Keratinocyte (primary cell): ENCODE results near the gene NPFFR1. TPM values are rescaled to one million over a fixed set of nuclear protein-coding genes. Genes with fewer than 3 reads are reported as not detected.

Source experiments
- DNase-seq: peaks from one replicate; pipeline ENCODE4 v3.0.0-alpha.2; 2011; ENCODE audit warnings: low read depth, missing footprints, low spot score
- FAIRE-seq: peaks from 2 replicates; lab custom pipeline; 2011; peaks lifted over from hg19 to GRCh38; lab: Jason Lieb, UNC
- H2AFZ ChIP-seq: 2 replicates; pipeline ENCODE4 v1.6.0; 2012; ENCODE audit warnings: low read length, control low read depth, inconsistent platforms; ENCODE audit not compliant: control insufficient read depth
- H3K27ac ChIP-seq: 2 replicates; pipeline ENCODE4 v1.5.1; 2011; ENCODE audit warnings: low read length; ENCODE audit not compliant: control insufficient read depth, insufficient read depth
- H3K27me3 ChIP-seq: 3 replicates; pipeline ENCODE4 v1.6.0; 2011; ENCODE audit warnings: low read length; ENCODE audit not compliant: control insufficient read depth, insufficient read depth; ENCODE audit errors: extremely low read depth
- H3K36me3 ChIP-seq, 2 experiments: 2 replicates in 1 of 2; 3 replicates in 1 of 2; pipeline ENCODE4 v1.5.1; 2011; ENCODE audit warnings: low read length in 2 of 2, mild to moderate bottlenecking in 1 of 2; ENCODE audit not compliant: control insufficient read depth in 2 of 2, insufficient read depth in 2 of 2; ENCODE audit errors: extremely low read depth in 1 of 2
- H3K4me1 ChIP-seq: 3 replicates; pipeline ENCODE4 v1.5.1; 2011; ENCODE audit warnings: low read length; ENCODE audit not compliant: control insufficient read depth, insufficient read depth; ENCODE audit errors: extremely low read depth
- H3K4me2 ChIP-seq: 3 replicates; pipeline ENCODE4 v1.6.0; 2011; ENCODE audit warnings: low read depth, low read length; ENCODE audit not compliant: control insufficient read depth, insufficient read depth; ENCODE audit errors: extremely low read depth
- H3K4me3 ChIP-seq, 3 experiments: fragments of 200-600 bp in 1 of 3; sonication (generic) in 1 of 3; 2 replicates in 2 of 3; 3 replicates in 1 of 3; pipeline ENCODE4 v1.5.1; 2011 to 2016; ENCODE audit warnings: low read length in 3 of 3, mild to moderate bottlenecking in 3 of 3, control low read depth in 2 of 3, inconsistent platforms in 1 of 3, low read depth in 1 of 3, mixed read lengths in 1 of 3, mixed run types in 1 of 3, moderate library complexity in 1 of 3; ENCODE audit not compliant: control insufficient read depth in 2 of 3, insufficient read depth in 2 of 3; ENCODE audit errors: extremely low read depth in 1 of 3
- H3K79me2 ChIP-seq: 2 replicates; pipeline ENCODE4 v1.6.0; 2012; ENCODE audit warnings: low read length; ENCODE audit not compliant: control insufficient read depth, insufficient read depth
- H3K9ac ChIP-seq: 3 replicates; pipeline ENCODE4 v1.6.0; 2011; ENCODE audit warnings: low read length; ENCODE audit not compliant: control insufficient read depth, insufficient read depth; ENCODE audit errors: extremely low read depth
- H3K9me1 ChIP-seq: 3 replicates; pipeline ENCODE4 v1.6.0; 2011; ENCODE audit warnings: low read length; ENCODE audit not compliant: control insufficient read depth, insufficient read depth; ENCODE audit errors: extremely low read depth
- H3K9me3 ChIP-seq: 2 replicates; pipeline ENCODE4 v1.5.1; 2012; ENCODE audit warnings: low read depth, low read length; ENCODE audit not compliant: control insufficient read depth
- H4K20me1 ChIP-seq: 3 replicates; pipeline ENCODE4 v1.6.0; 2011; ENCODE audit warnings: low read length; ENCODE audit not compliant: control insufficient read depth, insufficient read depth; ENCODE audit errors: extremely low read depth
- EZH2 ChIP-seq: IDR thresholded peaks from one replicate; pipeline ENCODE4 v1.6.1; 2012; ENCODE audit warnings: inconsistent platforms, mild to moderate bottlenecking, low read length, moderate library complexity
- dilution Hi-C: fragments of 300-500 bp; cut with MboI; formaldehyde crosslinking; loops from one replicate; pipeline ENCODE4 v1.7.0; 2020; ENCODE audit warnings: low sequenced_read_pairs; ENCODE audit not compliant: extremely low pct_ligation_motif_present
- polyA plus RNA-seq, 5 experiments: library from polyadenylated mRNA; depleted of rRNA in 3 of 5; stranded (reverse) in 3 of 5; stranded (forward) in 1 of 5; unstranded in 1 of 5; fragments of >200 nt; gene quantifications; 1 replicate in 1 of 5; 2 replicates in 3 of 5; 3 replicates in 1 of 5; pipeline versions ENCODE4 v1.2.1 to v1.2.3, GENCODE V29; 2011 to 2012; ENCODE audit warnings: missing spikeins in 2 of 5, low read depth in 1 of 5, low replicate concordance in 1 of 5
- TF ChIP-seq, protein P1 (sequence below), 3 experiments: IDR thresholded peaks in 1 of 3; conservative IDR thresholded peaks in 1 of 3; optimal IDR thresholded peaks in 1 of 3; 2 replicates in 2 of 3; 3 replicates in 1 of 3; pipeline versions ENCODE3 to v1.5.1; 2011; ENCODE audit warnings: low read length in 3 of 3, mild to moderate bottlenecking in 3 of 3, moderate library complexity in 2 of 3, control low read depth in 1 of 3, inconsistent platforms in 1 of 3; ENCODE audit not compliant: insufficient read depth in 2 of 3; ENCODE audit errors: extremely low read depth in 1 of 3

Gene NPFFR1
- polyA plus RNA-seq, 1 donor (not counting 4 experiments of a cell fraction or from before 2014, with no cell fraction given): not detected

DNA sequence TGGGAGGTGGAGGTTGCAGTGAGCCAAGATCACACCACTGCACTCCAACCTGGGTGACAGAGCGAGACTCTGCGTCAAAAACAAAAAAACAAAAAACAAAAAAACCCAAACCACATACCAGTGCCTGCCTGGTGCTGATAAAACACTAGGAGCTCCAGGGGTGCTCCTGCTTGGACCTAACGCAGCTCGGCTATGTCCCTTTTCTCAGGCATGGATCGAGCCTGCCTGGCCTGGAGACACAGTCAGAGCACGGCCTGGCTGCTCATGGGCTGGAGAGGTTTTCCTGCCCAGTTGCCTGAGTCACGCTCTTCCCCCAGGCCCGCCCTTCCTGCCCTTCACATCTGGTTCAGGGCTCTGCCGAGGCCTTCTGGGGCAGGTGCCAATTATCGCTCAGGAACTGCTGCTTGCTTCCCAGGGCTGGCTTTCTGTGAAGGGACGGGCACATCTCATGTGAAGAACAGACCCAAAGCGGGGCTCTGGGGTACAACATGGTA, 12.6 kb upstream of the NPFFR1 start:
- Histone ChIP-seq H3K9me3 (no peaks in the 10 kb centered on the region), H3K79me2 (no peaks in the 10 kb centered on the region), H3K4me2 (peak overlapping the region; percentile 49), H3K27me3 (no peaks in the 10 kb centered on the region), H3K4me3 (no peak overlapping the region), H4K20me1 (no peaks in the 10 kb centered on the region), H3K9ac (no peak overlapping the region), H3K9me1 (no peaks in the 10 kb centered on the region), H3K27ac (no peak overlapping the region), H2AFZ (peak overlapping the region; percentile 70), H3K36me3 (no peaks in the 10 kb centered on the region), H3K4me1 (peaks cover 15% of the 10 kb centered on the region)
- DNase-seq: no peak
- TF ChIP-seq, protein P1, sequence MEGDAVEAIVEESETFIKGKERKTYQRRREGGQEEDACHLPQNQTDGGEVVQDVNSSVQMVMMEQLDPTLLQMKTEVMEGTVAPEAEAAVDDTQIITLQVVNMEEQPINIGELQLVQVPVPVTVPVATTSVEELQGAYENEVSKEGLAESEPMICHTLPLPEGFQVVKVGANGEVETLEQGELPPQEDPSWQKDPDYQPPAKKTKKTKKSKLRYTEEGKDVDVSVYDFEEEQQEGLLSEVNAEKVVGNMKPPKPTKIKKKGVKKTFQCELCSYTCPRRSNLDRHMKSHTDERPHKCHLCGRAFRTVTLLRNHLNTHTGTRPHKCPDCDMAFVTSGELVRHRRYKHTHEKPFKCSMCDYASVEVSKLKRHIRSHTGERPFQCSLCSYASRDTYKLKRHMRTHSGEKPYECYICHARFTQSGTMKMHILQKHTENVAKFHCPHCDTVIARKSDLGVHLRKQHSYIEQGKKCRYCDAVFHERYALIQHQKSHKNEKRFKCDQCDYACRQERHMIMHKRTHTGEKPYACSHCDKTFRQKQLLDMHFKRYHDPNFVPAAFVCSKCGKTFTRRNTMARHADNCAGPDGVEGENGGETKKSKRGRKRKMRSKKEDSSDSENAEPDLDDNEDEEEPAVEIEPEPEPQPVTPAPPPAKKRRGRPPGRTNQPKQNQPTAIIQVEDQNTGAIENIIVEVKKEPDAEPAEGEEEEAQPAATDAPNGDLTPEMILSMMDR (optimal IDR thresholded peaks at IDR 0.05 in 1 of 3, IDR thresholded peaks at IDR 0.05 in 1 of 3, conservative IDR thresholded peaks at IDR 0.05 in 1 of 3; ENCODE audit: extremely low read depth in 1 of 3, insufficient read depth in 2 of 3, low read length in 3 of 3): no peak
- TF ChIP-seq EZH2: no peak
- dilution Hi-C loops: no loop called here
- peak; percentile 80 for FAIRE-seq

GRCh38 chr10:70295926-70296325, 12.1 kb upstream of the NPFFR1 start:
- TF ChIP-seq, protein P1 (optimal IDR thresholded peaks at IDR 0.05 in 1 of 3, IDR thresholded peaks at IDR 0.05 in 1 of 3, conservative IDR thresholded peaks at IDR 0.05 in 1 of 3; ENCODE audit: extremely low read depth in 1 of 3, insufficient read depth in 2 of 3, low read length in 3 of 3): no peak
- TF ChIP-seq EZH2: no peak
- H3K4me1 ChIP-seq: peaks cover 15% of the 10 kb centered on the region
- H3K27ac ChIP-seq: no peak overlapping the region
- H3K79me2 ChIP-seq: no peaks in the 10 kb centered on the region
- no peak overlapping the region for H3K4me3 ChIP-seq
- no peak overlapping the region for H3K9ac ChIP-seq
- H3K4me2 ChIP-seq: no peak overlapping the region
- no peaks in the 10 kb centered on the region for H3K36me3 ChIP-seq
- H3K27me3 ChIP-seq: no peaks in the 10 kb centered on the region
- H4K20me1 ChIP-seq: no peaks in the 10 kb centered on the region
- H2AFZ ChIP-seq: no peak overlapping the region
- H3K9me1 ChIP-seq: no peaks in the 10 kb centered on the region
- DNase-seq: no peak
- dilution Hi-C loops: no loop called here
- FAIRE-seq: no peak
- H3K9me3 ChIP-seq: no peaks in the 10 kb centered on the region
